Fibroblast of peridontal ligament (primary cell): ENCODE measurements around the gene COLEC12.
A peak's percentile ranks its signal among the peaks of the same experiment; 100 is the strongest.
"Not testable (repeated sequence)": the region's sequence is repeated elsewhere in the genome, so short reads cannot be mapped to it uniquely, and the experiment has no call there.

Source experiments
- DNase-seq: peaks from one replicate; pipeline ENCODE4 v3.0.0-alpha.2; 2010; ENCODE audit errors: extremely low read depth

COLEC12 gene

GRCh38 chr18:415047-415446 is 85.5 kb downstream of the COLEC12 start:
- no peak for DNase-seq

- DNase-seq, result peak; percentile 51
Measured at GRCh38 chr18:413233-413632, 87.3 kb downstream of the COLEC12 start.

- no peak for DNase-seq
Measured at GRCh38 chr18:410047-410455, 90.5 kb downstream of the COLEC12 start.

- DNase-seq, result peak; percentile 76
Measured at GRCh38 chr18:408367-408766, 92.1 kb downstream of the COLEC12 start.

GRCh38 chr18:407626-408224 is 92.8 kb downstream of the COLEC12 start:
- peak; percentile 46 for DNase-seq

- DNase-seq, result peak; percentile 30
Measured at GRCh38 chr18:407191-407590, 93.3 kb downstream of the COLEC12 start.

DNA sequence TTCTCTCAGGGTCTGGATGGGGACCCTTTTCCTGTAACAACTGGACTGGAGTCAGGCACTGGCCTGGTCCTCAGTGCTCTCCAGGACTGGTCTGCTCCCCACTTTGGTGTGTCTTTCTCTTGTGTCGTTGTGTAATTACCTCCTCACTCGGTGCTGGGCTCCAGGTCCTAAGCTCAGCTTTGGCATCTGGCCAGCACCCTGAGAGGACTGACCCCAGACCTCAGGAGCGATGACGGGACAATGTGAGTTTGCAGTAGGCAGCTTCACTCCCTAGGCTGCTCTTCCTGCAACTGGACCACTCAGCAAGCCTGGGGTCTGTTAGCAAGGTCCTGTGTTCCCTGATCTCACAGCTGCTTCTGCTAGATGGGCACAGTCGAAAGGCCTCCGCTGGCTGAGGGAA is 93.8 kb downstream of the COLEC12 start:
- DNase-seq, result no peak

- DNase-seq, result not testable (repeated sequence)
Measured at GRCh38 chr18:405006-405405, 95.5 kb downstream of the COLEC12 start.

- DNase-seq, result peak; percentile 58
Measured at GRCh38 chr18:404061-404636, 96.4 kb downstream of the COLEC12 start.

DNA sequence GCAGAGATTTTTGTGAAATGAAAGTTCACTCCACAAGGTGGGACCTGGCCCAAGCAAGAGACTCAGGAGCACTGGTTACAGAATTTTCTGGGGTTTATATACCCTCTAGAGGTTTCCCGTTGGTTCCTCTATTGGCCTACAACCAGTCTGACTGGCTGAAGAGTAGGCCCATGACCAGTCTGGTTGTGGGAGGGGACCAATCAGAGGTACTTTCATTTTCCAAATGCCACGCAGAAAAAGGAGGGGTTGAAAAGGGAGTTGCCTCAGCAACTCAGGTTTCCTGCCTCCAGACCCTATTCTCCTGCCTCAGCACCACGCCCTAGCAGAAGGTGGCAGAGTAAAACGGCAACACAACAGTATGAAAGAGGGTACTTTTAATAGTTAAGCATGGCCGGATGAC is 98.4 kb downstream of the COLEC12 start:
- DNase-seq, result no peak

DNA sequence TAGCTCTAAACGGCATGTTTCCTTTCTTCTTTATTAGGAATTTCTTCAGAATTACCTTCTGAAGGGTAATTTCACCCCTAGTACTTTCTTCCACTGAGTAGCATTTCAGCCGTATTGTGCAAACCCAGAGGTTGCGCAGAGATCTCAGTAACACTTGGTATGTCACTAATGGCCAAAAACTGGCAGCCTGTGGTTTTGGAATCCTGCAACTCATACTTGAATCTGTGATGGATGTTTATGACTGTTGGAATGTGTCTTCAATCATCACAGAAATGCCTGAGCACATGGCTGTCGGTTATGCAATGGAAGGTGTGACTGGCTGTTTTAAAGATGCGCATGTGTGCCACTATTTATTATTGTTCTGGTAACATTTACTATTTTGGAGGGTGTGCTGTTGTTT is 100.0 kb downstream of the COLEC12 start:
- peak; percentile 91 for DNase-seq

GRCh38 chr18:399631-400135 is 100.8 kb downstream of the COLEC12 start:
- no peak for DNase-seq

- no peak for DNase-seq
Measured at GRCh38 chr18:398935-399630, 101.4 kb downstream of the COLEC12 start.

DNA sequence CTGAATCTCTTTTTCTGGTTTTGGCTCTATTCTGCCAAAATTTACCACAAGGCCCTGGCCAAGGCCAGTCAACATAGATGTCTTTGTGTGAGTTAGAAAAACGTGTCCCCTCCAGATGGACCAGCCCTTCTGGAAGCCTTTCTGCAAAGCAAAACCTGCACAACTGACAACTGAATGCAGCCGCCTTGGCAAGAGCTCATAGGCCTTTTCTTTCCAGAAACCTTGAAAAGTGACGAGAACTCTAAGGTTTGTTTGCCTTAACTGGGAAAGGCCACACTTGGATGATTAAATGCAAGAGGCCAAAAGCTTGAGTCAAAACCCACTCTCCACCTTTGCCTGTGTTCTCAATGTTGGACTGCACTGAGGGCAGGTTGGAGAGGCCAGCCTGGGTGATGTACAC is 103.9 kb downstream of the COLEC12 start:
- no peak for DNase-seq

GRCh38 chr18:396251-396555 is 104.3 kb downstream of the COLEC12 start:
- DNase-seq, result peak; percentile 83

DNA sequence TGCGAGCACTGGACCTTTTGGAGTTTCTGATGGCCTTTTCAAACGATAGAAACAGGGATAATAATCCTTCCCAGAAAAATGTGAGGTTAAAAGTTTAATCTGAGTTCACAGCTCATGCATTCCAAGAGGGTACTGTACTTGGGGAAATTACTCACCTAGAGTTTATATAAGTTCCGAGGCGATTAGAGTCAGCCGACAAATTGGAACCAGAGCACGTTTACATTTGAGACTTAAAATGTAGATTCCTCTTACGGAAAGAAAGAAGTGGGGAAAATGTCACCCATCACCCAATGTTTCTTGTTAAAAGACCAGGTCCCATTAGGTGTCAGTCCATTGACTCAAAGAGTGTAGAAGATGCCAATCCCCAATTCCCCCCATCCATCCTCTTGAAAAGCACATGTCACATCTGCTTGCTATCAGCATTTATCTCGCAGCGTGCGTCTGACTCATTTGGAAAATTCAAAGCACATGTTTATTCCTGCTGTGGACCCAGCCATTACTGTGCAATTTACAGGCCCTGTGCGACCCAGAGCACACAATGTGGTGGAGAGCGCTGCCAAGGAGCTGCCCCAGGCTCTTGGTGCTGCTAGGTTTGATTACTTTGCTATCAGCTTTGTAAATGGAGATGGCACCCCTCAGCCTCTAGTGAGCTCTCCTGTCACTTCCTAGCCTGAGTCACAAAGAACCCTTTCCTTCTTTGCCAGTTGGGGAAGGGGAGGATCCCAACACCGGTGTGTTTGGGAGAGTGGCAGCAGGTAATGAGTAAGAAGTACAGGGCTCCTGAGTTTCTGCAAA is 104.8 kb downstream of the COLEC12 start:
- peak; percentile 98 for DNase-seq

- DNase-seq, result peak; percentile 99
Measured at GRCh38 chr18:394987-395362, 105.5 kb downstream of the COLEC12 start.

- no peak for DNase-seq
Measured at GRCh38 chr18:394262-394986, 106.1 kb downstream of the COLEC12 start.

DNA sequence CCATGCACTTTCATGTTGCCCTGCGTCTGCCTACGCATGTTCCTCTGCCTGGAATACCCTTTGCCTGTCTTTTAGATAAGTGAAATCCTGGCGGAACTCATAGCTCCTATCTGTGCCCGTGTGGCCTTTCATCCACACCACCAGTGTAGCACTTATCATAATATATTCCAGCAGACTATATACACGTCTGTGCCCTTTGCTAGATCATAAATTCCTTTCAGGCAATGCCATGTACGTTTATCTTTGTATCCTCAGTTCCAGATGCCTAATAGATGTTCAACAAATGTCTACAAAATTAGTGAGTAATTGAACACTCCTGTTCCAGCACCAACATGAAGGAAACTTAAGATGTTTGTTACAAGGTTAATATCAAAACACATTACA is 106.9 kb downstream of the COLEC12 start:
- DNase-seq, result no peak

- DNase-seq, result peak; percentile 49
Measured at GRCh38 chr18:392928-393573, 107.5 kb downstream of the COLEC12 start.

GRCh38 chr18:390741-391478 is 109.6 kb downstream of the COLEC12 start:
- DNase-seq, result no peak
